Parietal lobe (tissue), 1 donor: ENCODE measurements around the gene DMBT1. TPM values are rescaled to one million over a fixed set of nuclear protein-coding genes. Genes with fewer than 3 reads are reported as not detected.

ENCODE experiments used
- total RNA-seq: library from RNA; depleted of rRNA; stranded (reverse); fragments of >200 nt; gene quantifications from one replicate; pipeline ENCODE4 v1.2.3, GENCODE V29; 2014

The DMBT1 gene
- total RNA-seq: under 0.01 TPM

GRCh38 chr10:122560279-122560804 is at the start of gene DMBT1:
Gene DMBT1 (plus strand): TSS chr10:122560754. CDS start chr10:122560771, 17 bp downstream.

Other genes with a start within 250 kb of the DMBT1 start
- 47.6 TPM for gene PLEKHA1, start 186.0 kb upstream of the DMBT1 start, total RNA-seq
- not detected for gene ARMS2, start 106.1 kb upstream of the DMBT1 start, total RNA-seq
- 50.1 TPM for gene HTRA1, start 99.2 kb upstream of the DMBT1 start, total RNA-seq
- gene C10orf120, start 139.1 kb downstream of the DMBT1 start, total RNA-seq: not detected